NCI-H226 (cell line): Measurements from ENCODE around the gene SDF4.
A peak's percentile ranks its signal among the peaks of the same experiment; 100 is the strongest.

Experiments used
- DNase-seq: peaks from one replicate; pipeline ENCODE4 v3.0.0-alpha.2; 2015

The SDF4 gene

DNA sequence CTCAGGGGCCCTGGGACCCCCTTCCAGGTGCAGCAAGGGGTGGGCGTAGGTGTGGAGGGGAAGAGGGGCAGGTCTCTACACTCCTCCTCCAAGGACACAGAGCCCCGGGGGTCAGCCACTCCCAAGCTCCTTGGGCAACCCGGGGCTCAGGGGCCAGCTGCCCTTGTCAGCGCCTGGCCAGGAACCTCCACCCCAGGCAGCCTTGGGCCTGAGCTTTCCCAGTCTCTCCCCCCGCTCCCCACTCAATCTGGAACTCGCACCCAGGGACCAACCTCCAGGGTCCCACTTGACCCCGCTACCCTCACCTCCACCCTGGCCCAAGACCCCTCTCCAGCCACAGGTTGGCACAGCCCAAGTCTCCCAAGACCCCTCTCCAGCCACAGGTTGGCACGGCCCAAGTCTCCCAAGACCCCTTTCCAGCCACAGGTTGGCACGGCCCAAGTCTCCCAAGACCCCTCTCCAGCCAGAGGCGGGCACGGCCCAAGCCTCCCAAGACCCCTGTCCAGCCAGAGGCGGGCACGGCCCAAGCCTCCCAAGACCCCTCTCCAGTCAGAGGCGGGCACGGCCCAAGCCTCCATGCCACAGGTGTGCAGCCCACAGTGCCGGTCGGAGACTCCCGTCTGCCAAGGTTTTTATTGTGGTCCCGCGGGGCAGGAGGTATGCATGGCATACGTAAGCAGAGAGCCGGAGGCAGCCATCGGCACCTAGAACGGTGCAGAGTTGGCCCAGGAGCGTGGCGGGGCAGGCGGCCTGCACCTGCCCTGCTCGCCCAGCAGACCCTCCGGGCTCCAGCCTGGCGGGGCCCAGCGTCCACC is 20.9 kb downstream of the SDF4 start:
- no peak for DNase-seq

- no peak for DNase-seq
Observed at GRCh38 chr1:1208713-1209433, 22.9 kb downstream of the SDF4 start.

- no peak for DNase-seq
Observed at GRCh38 chr1:1207571-1207892, 24.3 kb downstream of the SDF4 start.

- DNase-seq: no peak
Observed at GRCh38 chr1:1206966-1207531, 24.8 kb downstream of the SDF4 start.

- no peak for DNase-seq
Observed at GRCh38 chr1:1206376-1206965, 25.3 kb downstream of the SDF4 start, which contains the start of gene TNFRSF18. TNFRSF18 (minus strand) TSS chr1:1206592; CDS start chr1:1206571, 21 bp downstream.

GRCh38 chr1:1205769-1206375 is 25.9 kb downstream of the SDF4 start:
- no peak for DNase-seq

- DNase-seq: no peak
Observed at GRCh38 chr1:1204998-1205768, 26.6 kb downstream of the SDF4 start.

- no peak for DNase-seq
Observed at GRCh38 chr1:1204425-1204920, 27.3 kb downstream of the SDF4 start.

GRCh38 chr1:1203561-1204424 is 28.0 kb downstream of the SDF4 start:
- no peak for DNase-seq

- no peak for DNase-seq
Observed at GRCh38 chr1:1202831-1203560, 28.8 kb downstream of the SDF4 start.

DNA sequence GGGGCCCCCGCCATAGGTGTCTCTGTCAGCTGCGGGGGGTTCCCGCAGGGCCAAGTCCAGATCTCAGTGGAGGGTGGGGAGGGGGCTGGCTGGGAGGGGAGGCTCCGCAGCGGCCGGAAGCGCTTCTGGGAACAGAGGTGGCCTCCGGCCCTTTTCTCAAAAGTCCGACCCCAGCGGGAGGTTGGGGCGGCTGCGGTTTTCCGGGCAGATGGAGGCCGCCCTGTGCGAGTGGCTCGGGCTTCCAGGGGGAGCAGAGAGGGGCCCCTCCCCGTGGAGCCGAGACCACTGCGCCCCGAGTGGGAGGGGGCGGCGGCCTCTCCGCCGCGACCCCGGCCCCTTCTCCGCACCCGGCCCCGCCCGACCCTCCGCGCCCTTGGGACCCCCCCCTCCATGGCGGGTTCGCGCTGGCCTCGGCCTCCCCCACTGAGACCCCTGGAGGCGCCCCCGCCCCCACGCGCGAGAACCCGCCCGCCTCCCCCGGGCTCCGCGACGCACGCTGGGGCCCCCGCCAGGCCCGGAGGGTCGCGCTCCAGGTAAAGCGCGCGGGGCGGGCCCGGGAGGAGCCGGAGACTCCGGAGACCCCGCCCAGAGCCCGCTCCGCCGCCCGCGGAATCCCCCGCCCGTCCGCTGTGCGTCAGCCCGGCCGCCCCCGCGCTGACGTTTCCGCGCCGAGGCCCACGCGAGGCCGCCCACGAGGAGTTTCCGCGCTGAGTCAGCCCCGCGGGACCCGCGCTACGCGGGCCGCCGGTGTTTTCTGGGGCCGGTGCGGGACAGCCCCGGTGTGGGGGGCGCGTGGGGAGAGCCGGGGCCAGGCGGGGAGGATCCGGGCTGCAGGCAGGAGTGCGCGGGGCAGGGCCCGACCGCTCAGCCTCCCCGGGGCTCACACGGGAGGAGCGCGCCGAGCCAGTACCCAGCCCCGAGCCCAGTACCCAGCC is 30.7 kb downstream of the SDF4 start:
- DNase-seq: peak; percentile 63

DNA sequence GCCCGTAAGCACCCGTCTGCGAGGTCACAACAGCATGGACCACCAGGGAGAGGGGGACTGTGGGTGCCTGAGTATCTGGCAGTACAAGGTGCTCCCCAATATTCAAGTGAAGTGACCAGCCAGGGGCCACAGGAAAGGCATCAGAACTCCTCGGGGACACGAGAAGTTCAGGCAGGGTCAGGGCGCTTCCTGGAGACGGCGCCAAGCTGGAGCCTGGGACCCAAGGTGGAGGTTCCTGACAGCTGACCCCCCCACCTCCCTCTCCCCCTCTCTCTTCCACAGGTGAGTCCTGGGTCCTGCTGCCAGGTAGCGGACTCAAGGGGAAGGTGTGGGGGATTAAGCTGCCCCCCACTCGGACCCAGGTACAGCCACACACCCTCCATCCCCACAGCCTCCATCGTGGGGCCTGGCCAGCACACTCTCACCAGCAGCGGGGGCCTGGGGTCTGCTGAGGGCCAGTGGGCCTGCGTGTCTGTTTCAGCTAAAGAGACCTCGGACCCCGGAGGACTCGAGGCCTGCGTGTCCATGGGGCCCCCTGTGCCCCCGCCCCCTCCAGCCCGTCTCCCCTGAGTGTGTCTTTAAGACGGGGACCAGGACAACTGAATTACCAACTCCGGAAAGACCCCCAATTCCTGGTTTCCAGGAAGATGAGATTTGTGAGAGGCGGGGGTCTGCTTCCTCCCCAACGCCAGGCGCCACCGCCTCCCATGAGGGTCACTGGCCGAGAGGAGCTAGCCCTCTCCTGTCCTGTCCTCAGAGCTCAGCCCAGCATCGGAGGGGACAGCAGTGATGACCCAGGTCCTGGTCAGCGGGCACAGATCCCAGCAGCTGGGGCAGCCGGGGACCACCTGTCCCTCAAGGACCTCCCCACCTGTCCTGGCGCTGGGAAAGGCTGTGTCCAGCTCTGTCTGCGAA is 31.6 kb downstream of the SDF4 start:
- no peak for DNase-seq

GRCh38 chr1:1199141-1199960 is 32.5 kb downstream of the SDF4 start:
- DNase-seq: no peak

- DNase-seq: no peak
Observed at GRCh38 chr1:1198423-1199140, 33.2 kb downstream of the SDF4 start.

GRCh38 chr1:1197551-1198422 is 34.0 kb downstream of the SDF4 start:
- no peak for DNase-seq

- DNase-seq: no peak
Observed at GRCh38 chr1:1197188-1197500, 34.7 kb downstream of the SDF4 start.
